Fibroblast of lung (primary cell): Measurements from ENCODE around the gene AMN. TPM values are rescaled to one million over a fixed set of nuclear protein-coding genes. Genes with fewer than 3 reads are reported as not detected.

ENCODE experiments used
- DNase-seq, 2 donors: peaks; one replicate each; pipeline versions ENCODE4 v3.0.0 to v3.0.0-alpha.2; 2010; ENCODE audit warnings: low read depth in 2 of 2
- H2AFZ ChIP-seq: 2 replicates; pipeline ENCODE4 v1.5.1; 2012; ENCODE audit warnings: low read length, control low read depth, inconsistent platforms
- H3K27ac ChIP-seq: 2 replicates; pipeline ENCODE4 v1.5.1; 2011; ENCODE audit warnings: low read length, control low read depth; ENCODE audit not compliant: insufficient read depth
- H3K27me3 ChIP-seq: 2 replicates; pipeline ENCODE4 v1.5.1; 2011; ENCODE audit warnings: mild to moderate bottlenecking, low read length; ENCODE audit not compliant: control insufficient read depth, insufficient read depth
- H3K36me3 ChIP-seq: 2 replicates; pipeline ENCODE4 v1.5.1; 2011; ENCODE audit warnings: low read length; ENCODE audit not compliant: control insufficient read depth, insufficient read depth
- H3K4me1 ChIP-seq: 2 replicates; pipeline ENCODE4 v1.5.1; 2011; ENCODE audit warnings: low read length; ENCODE audit not compliant: control insufficient read depth, insufficient read depth; ENCODE audit errors: extremely low read depth
- H3K4me2 ChIP-seq: 2 replicates; pipeline ENCODE4 v1.5.1; 2011; ENCODE audit warnings: low read length, control low read depth; ENCODE audit not compliant: insufficient read depth; ENCODE audit errors: extremely low read depth
- H3K4me3 ChIP-seq, 4 experiments: fragments of 200-600 bp in 1 of 4; sonication (generic) in 1 of 4; replicated peaks in 1 of 4; 2 replicates each; pipeline ENCODE4 v1.5.1; 2011 to 2016; ENCODE audit warnings: low read length in 4 of 4, low read depth in 3 of 4, mild to moderate bottlenecking in 3 of 4, control low read depth in 2 of 4, inconsistent platforms in 1 of 4, mixed read lengths in 1 of 4; ENCODE audit not compliant: insufficient read depth in 1 of 4; ENCODE audit errors: control extremely low read depth in 1 of 4
- H3K79me2 ChIP-seq: 2 replicates; pipeline ENCODE4 v1.5.1; 2012; ENCODE audit warnings: mild to moderate bottlenecking, low read length, inconsistent platforms; ENCODE audit not compliant: control insufficient read depth, insufficient read depth
- H3K9ac ChIP-seq: 2 replicates; pipeline ENCODE4 v1.5.1; 2011; ENCODE audit warnings: mild to moderate bottlenecking, low read length, control low read depth; ENCODE audit not compliant: insufficient read depth
- H3K9me3 ChIP-seq: 2 replicates; pipeline ENCODE4 v1.5.1; 2012; ENCODE audit warnings: low read depth, low read length; ENCODE audit not compliant: control insufficient read depth, insufficient read depth
- H4K20me1 ChIP-seq: 2 replicates; pipeline ENCODE4 v1.5.1; 2011; ENCODE audit warnings: low read length; ENCODE audit not compliant: control insufficient read depth, insufficient read depth; ENCODE audit errors: extremely low read depth
- EZH2 ChIP-seq: IDR thresholded peaks from 2 replicates; pipeline ENCODE4 v1.5.1; 2012; ENCODE audit warnings: low read length, control low read depth, mild to moderate bottlenecking; ENCODE audit errors: missing control alignments
- polyA plus RNA-seq, 2 donors: library from polyadenylated mRNA; depleted of rRNA in 1 of 2; stranded (reverse) in 1 of 2; unstranded in 1 of 2; fragments of >200 nt; gene quantifications; 2 replicates each; pipeline ENCODE4 v1.2.1, GENCODE V29; 2011 to 2012; ENCODE audit warnings: missing spikeins in 1 of 2
- total RNA-seq: library from RNA; depleted of rRNA; stranded (reverse); fragments of >200 nt; gene quantifications from 2 replicates; pipeline ENCODE4 v1.2.1, GENCODE V29; 2014
- TF ChIP-seq, protein P1 (sequence below), 2 donors: IDR thresholded peaks in 1 of 2; conservative IDR thresholded peaks in 1 of 2; 1 replicate in 1 of 2; 2 replicates in 1 of 2; pipeline ENCODE4 v1.5.1; 2011 to 2012; ENCODE audit warnings: low read length in 2 of 2, control low read depth in 1 of 2, inconsistent platforms in 1 of 2, low read depth in 1 of 2, mild to moderate bottlenecking in 1 of 2

AMN gene
- total and polyA plus RNA-seq, 2 donors (not counting 1 experiment from before 2014, with no cell fraction given), result under 0.01 TPM; not detected in 1

DNA sequence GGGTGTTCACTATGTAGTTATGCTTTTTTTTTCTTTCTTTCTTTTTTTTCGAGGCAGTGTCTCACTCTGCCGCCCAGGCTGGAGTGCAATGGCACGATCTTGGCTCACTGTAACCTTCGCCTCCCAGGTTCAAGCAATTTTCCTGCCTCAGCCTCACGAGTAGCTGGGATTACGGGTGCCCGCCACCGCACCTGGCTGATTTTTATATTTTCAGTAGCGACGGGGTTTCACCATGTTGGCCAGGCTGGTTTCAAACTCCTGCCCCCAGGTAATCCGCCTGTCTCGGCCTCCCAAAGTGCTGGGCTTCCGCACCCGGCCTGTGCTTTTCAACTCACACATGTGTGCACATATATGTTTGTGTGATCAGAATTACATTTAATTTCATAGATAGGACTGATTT is 38.9 kb upstream of the AMN start:
- Histone ChIP-seq H3K9me3 (no peaks in the 10 kb centered on the region), H3K4me1 (no peaks in the 10 kb centered on the region), H3K27me3 (no peaks in the 10 kb centered on the region), H4K20me1 (no peaks in the 10 kb centered on the region), H2AFZ (no peak overlapping the region), H3K79me2 (no peaks in the 10 kb centered on the region), H3K4me2 (no peak overlapping the region), H3K9ac (no peak overlapping the region), H3K36me3 (no peaks in the 10 kb centered on the region), H3K4me3 (no peak overlapping the region), H3K27ac (no peak overlapping the region)
- TF ChIP-seq, protein P1, sequence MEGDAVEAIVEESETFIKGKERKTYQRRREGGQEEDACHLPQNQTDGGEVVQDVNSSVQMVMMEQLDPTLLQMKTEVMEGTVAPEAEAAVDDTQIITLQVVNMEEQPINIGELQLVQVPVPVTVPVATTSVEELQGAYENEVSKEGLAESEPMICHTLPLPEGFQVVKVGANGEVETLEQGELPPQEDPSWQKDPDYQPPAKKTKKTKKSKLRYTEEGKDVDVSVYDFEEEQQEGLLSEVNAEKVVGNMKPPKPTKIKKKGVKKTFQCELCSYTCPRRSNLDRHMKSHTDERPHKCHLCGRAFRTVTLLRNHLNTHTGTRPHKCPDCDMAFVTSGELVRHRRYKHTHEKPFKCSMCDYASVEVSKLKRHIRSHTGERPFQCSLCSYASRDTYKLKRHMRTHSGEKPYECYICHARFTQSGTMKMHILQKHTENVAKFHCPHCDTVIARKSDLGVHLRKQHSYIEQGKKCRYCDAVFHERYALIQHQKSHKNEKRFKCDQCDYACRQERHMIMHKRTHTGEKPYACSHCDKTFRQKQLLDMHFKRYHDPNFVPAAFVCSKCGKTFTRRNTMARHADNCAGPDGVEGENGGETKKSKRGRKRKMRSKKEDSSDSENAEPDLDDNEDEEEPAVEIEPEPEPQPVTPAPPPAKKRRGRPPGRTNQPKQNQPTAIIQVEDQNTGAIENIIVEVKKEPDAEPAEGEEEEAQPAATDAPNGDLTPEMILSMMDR (conservative IDR thresholded peaks at IDR 0.05 in 1 of 2, IDR thresholded peaks at IDR 0.05 in 1 of 2; ENCODE audit: low read depth in 1 of 2, low read length in 2 of 2), result no peak
- no peak for TF ChIP-seq EZH2
- no peak for DNase-seq

DNA sequence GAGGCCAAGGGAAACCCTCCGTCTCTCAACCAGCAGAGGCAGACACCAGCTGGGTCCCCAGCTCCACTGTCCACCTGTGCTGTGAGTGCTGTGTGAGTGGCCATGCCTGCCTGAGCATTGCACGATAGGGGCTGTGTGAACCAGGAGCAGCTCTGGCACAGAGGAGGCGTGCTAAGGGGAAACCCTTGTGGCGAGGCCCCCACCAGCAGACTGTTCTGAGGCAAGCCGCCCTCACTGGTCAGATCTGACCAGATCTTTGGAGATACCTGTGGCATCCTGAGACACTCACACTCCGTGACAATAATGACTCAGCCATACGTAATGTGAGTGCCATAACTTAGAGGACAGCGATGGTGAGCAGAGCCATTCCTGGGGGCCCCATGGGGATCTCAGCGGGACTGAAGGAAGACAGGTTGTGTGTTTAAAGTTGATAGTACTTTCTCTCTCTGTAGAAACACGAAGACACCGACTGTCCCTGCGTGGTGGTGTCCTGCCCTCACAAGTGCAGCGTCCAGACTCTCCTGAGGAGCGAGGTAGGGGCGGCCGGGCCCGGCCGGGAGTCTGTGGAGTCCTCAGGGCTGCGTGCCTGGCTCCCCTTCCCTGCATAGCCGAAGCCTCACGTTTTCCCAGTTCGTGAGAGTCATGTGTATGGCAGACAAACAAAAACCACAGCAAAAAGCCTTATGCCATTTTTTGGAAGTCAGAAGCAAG is 36.6 kb upstream of the AMN start:
- Histone ChIP-seq H3K4me2 (no peak overlapping the region), H3K27ac (no peak overlapping the region), H3K9me3 (no peaks in the 10 kb centered on the region), H3K9ac (no peak overlapping the region), H3K4me3 (no peak overlapping the region), H2AFZ (no peak overlapping the region), H3K4me1 (no peaks in the 10 kb centered on the region), H3K79me2 (no peaks in the 10 kb centered on the region), H4K20me1 (no peaks in the 10 kb centered on the region), H3K27me3 (no peaks in the 10 kb centered on the region), H3K36me3 (no peaks in the 10 kb centered on the region)
- TF ChIP-seq, protein P1 (conservative IDR thresholded peaks at IDR 0.05 in 1 of 2, IDR thresholded peaks at IDR 0.05 in 1 of 2; ENCODE audit: low read depth in 1 of 2, low read length in 2 of 2), result no peak
- TF ChIP-seq EZH2, result no peak
- DNase-seq, result no peak

DNA sequence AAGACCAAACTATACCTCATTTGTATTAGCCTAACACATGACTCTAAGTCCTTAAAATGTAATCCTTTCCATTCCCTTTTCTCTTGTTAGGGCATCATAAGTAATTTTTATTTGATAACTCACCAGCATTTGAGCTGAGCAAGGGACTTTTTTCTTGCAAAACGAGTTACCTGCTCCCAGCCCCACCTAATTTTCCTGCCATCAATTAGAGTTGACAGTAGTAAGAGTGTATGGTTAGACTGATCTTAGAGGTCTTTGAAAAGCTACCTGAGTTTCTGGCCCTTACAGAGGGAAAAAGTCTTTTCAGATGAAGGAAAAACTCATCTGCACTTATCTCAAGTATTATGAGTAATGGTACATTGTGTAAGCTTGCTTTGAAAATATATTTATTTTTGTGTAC is 33.7 kb upstream of the AMN start:
- no peak for DNase-seq
- no peaks in the 10 kb centered on the region for H3K36me3 ChIP-seq
- no peaks in the 10 kb centered on the region for H3K27me3 ChIP-seq
- no peaks in the 10 kb centered on the region for H3K79me2 ChIP-seq
- H3K4me1 ChIP-seq, result peaks cover 2% of the 10 kb centered on the region
- TF ChIP-seq EZH2, result no peak
- TF ChIP-seq, protein P1 (conservative IDR thresholded peaks at IDR 0.05 in 1 of 2, IDR thresholded peaks at IDR 0.05 in 1 of 2; ENCODE audit: low read depth in 1 of 2, low read length in 2 of 2), result no peak
- H3K9me3 ChIP-seq, result no peaks in the 10 kb centered on the region
- H3K27ac ChIP-seq, result no peak overlapping the region
- no peaks in the 10 kb centered on the region for H4K20me1 ChIP-seq
- no peak overlapping the region for H3K4me2 ChIP-seq
- no peak overlapping the region for H2AFZ ChIP-seq
- no peak overlapping the region for H3K4me3 ChIP-seq
- H3K9ac ChIP-seq, result no peak overlapping the region
